CD4-positive, alpha-beta memory T cell (primary cell): Measurements from ENCODE around the gene ITGB3. TPM values are rescaled to one million over a fixed set of nuclear protein-coding genes. Genes with fewer than 3 reads are reported as not detected.
A peak's percentile ranks its signal among the peaks of the same experiment; 100 is the strongest.
"Not testable (repeated sequence)": the region's sequence is repeated elsewhere in the genome, so short reads cannot be mapped to it uniquely, and the experiment has no call there.

Experiments
- CTCF ChIA-PET: fragments of 350-600 bp; sonication (Branson Sonifier 250); formaldehyde crosslinking; loops from one replicate; lab custom pipeline; 2021; ENCODE audit warnings: inconsistent platforms; ENCODE audit not compliant: partially characterized antibody; lab: Charles Lee
- POLR2A ChIA-PET: fragments of 350-600 bp; sonication (Branson Sonifier 250); formaldehyde crosslinking; loops from one replicate; lab custom pipeline; 2021; ENCODE audit not compliant: partially characterized antibody; lab: Charles Lee
- DNase-seq, 5 donors: peaks; one replicate each; pipeline versions ENCODE4 v3.0.0 to v3.0.0-alpha.2; 2020 to 2022; ENCODE audit warnings: mixed read lengths in 1 of 5
- H3K27ac ChIP-seq: one replicate; pipeline ENCODE4 v1.7.0; 2013; ENCODE audit warnings: low read depth, low read length
- H3K27me3 ChIP-seq: 2 replicates; pipeline ENCODE4 v1.7.0; 2013; ENCODE audit warnings: mild to moderate bottlenecking, low read length, moderate library complexity; ENCODE audit not compliant: insufficient read depth
- H3K36me3 ChIP-seq: 2 replicates; pipeline ENCODE4 v1.7.0; 2013; ENCODE audit warnings: mild to moderate bottlenecking, low read length, moderate library complexity; ENCODE audit not compliant: insufficient read depth
- H3K4me1 ChIP-seq: 2 replicates; pipeline ENCODE4 v1.7.0; 2013; ENCODE audit warnings: mild to moderate bottlenecking, low read length, moderate library complexity; ENCODE audit not compliant: insufficient read depth
- H3K4me3 ChIP-seq, 2 donors: one replicate each; pipeline ENCODE4 v1.7.0; 2013; ENCODE audit warnings: low read length in 2 of 2, mild to moderate bottlenecking in 1 of 2
- H3K9me3 ChIP-seq, 2 donors: one replicate each; pipeline ENCODE4 v1.7.0; 2013; ENCODE audit warnings: low read length in 2 of 2, control low read depth in 1 of 2; ENCODE audit not compliant: control insufficient read depth in 1 of 2
- H3K27ac Mint-ChIP-seq, 7 donors: one replicate each; pipeline ENCODE4 v1.8.0; 2020 to 2021; ENCODE audit warnings: mixed read lengths in 7 of 7, mild to moderate bottlenecking in 6 of 7, inconsistent platforms in 3 of 7, moderate library complexity in 3 of 7
- H3K27me3 Mint-ChIP-seq, 2 donors: one replicate each; pipeline ENCODE4 v1.8.0; 2020 to 2021; ENCODE audit warnings: mixed read lengths in 2 of 2
- H3K36me3 Mint-ChIP-seq, 2 donors: one replicate each; pipeline ENCODE4 v1.8.0; 2020 to 2021; ENCODE audit warnings: mixed read lengths in 2 of 2, inconsistent platforms in 1 of 2, mild to moderate bottlenecking in 1 of 2
- H3K4me1 Mint-ChIP-seq, 4 donors: one replicate each; pipeline ENCODE4 v1.8.0; 2020 to 2021; ENCODE audit warnings: mixed read lengths in 4 of 4, mild to moderate bottlenecking in 1 of 4
- H3K4me3 Mint-ChIP-seq, 8 donors: one replicate each; pipeline ENCODE4 v1.8.0; 2020 to 2021; ENCODE audit warnings: mixed read lengths in 8 of 8, mild to moderate bottlenecking in 7 of 8, moderate library complexity in 6 of 8, inconsistent platforms in 3 of 8
- H3K9me3 Mint-ChIP-seq, 8 donors: one replicate each; pipeline ENCODE4 v1.8.0; 2020 to 2021; ENCODE audit warnings: mixed read lengths in 8 of 8, mild to moderate bottlenecking in 5 of 8, inconsistent platforms in 3 of 8, moderate library complexity in 1 of 8
- intact Hi-C: fragments of 100-400 bp; cut with micrococcal nuclease; formaldehyde crosslinking; loops from one replicate; pipeline ENCODE4 v1.15.1; 2023
- polyA plus RNA-seq, 2 donors: library from polyadenylated mRNA; unstranded; fragments of 300-500 nt; fragmentation: Illumina TruSeq; gene quantifications; one replicate each; pipeline ENCODE4 v1.2.3, GENCODE V29; 2021
- total RNA-seq, 2 experiments: library from RNA; stranded (reverse); gene quantifications; one replicate each; pipeline ENCODE4 v1.2.3, GENCODE V29; 2021

Gene ITGB3
- total and polyA plus RNA-seq, 4 experiments from 2014 or later, result not detected

DNA sequence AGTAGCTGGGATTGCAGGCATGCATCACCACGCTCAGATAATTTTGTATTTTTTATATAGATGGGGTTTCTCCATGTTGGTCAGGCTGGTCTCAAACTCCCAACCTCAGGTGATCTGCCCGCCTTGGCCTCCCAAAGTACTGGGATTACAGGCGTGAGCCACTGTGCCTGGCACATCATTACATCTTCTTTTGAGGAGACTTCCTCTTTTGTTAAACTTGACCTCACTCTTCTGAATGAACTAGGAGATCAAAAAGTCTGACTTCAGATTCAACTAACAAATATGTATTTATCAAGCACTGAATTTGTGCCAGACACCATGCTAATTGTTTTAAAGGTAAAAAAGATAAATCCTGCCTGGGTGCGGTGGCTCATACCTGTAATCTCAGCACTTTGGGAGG is 36.8 kb upstream of the ITGB3 start:
- not testable (repeated sequence) for H3K27me3 Mint-ChIP-seq, DNase-seq, H3K36me3 Mint-ChIP-seq, H3K27me3 ChIP-seq, H3K9me3 Mint-ChIP-seq, H3K4me3 ChIP-seq, H3K9me3 ChIP-seq, H3K36me3 ChIP-seq, H3K27ac ChIP-seq
- ChIA-PET POLR2A (interaction anchor here (1.1 to 3.3 kb wide), 5 partner anchors 10 to 29 kb away, joined by 3 to 13 read pairs (median 6); partner anchors contain the start of gene CDC27), CTCF (interaction anchor here (1.1 to 1.4 kb wide), 2 partner anchors 11 to 12 kb away, joined by 3 to 4 read pairs; no protein-coding TSS in a partner anchor)
- peaks cover 55% of the 10 kb centered on the region for H3K4me1 ChIP-seq
- Mint-ChIP-seq H3K4me1 (peaks cover 15 to 51% (median 33%) of the 10 kb centered on the region in 4 donors), H3K27ac (peak overlapping the region; percentile 42 to 85 (median 65)), H3K4me3 (peak overlapping the region in 4 of 8 donors; percentile 21 to 72 (median 34))
- intact Hi-C loops, result loop anchor here (1.0 kb wide), 1 partner anchor 12 kb away; no protein-coding TSS in a partner anchor

DNA sequence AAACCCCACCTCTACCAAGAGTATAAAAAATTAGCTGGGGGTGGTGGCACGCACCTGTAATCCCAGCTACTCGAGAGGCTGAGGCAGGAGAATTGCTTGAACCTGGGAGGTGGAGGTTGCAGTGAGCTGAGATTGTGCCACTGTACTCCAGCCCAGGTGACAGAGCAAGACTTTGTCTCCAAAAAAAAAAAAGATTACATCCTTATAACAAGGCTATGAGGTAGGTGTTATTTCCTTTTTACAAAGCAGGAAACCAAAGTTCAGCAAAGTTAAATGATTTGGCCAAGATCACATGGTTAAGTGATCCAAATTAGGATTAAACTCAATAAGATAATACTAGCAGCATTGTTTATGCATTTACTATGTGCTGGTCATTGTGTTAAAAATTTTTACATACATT is 36.3 kb upstream of the ITGB3 start:
- peak; percentile 50 to 68 (median 54) for DNase-seq
- H3K27ac Mint-ChIP-seq, result peak overlapping the region; percentile 42 to 85 (median 65)

DNA sequence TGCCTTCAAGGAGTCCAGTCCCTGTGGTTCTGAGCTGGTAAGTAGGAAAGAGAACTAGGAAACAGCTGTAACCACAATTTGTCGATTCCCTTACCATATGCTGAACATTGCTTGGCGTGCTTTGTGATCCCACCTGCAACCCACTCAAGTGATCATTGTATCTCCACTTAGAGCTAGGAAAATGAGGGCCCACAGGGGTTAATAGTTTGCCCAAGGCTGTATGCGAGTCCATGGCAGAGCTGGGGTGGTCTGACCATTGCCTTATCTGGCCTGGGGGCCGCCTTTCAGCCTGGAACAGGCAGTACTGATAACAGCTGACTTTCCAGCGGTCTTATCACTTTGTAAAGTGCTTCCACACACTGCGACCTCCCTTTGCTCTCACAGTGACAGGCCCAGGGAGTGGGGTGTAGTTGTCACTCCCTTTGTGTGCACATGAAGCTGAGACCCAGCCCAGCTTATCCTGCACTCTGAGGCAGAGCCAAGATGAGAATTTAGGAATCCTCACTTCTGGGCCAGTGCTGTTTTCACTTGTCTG is 34.7 kb upstream of the ITGB3 start:
- H3K36me3 ChIP-seq, result no peaks in the 10 kb centered on the region
- no peaks in the 10 kb centered on the region for H3K27me3 Mint-ChIP-seq
- H3K27me3 ChIP-seq, result no peaks in the 10 kb centered on the region
- H3K9me3 ChIP-seq, result no peaks in the 10 kb centered on the region
- no peak overlapping the region for H3K27ac ChIP-seq
- peaks cover 15 to 51% (median 33%) of the 10 kb centered on the region in 4 donors for H3K4me1 Mint-ChIP-seq
- intact Hi-C loops, result no loop called here
- no peaks in the 10 kb centered on the region for H3K36me3 Mint-ChIP-seq
- peak overlapping the region in 2 of 8 donors; percentile 23 to 59 for H3K4me3 Mint-ChIP-seq
- H3K9me3 Mint-ChIP-seq, result peaks cover 0 to 2% (median 0%) of the 10 kb centered on the region in 8 donors
- DNase-seq, result no peak
- peaks cover 55% of the 10 kb centered on the region for H3K4me1 ChIP-seq
- CTCF ChIA-PET, result interaction anchor here (2.0 kb wide), 1 partner anchor 11 kb away, joined by 12 read pairs; no protein-coding TSS in a partner anchor
- POLR2A ChIA-PET, result interaction anchor here (0.7 to 3.8 kb wide), 2 partner anchors 14 to 112 kb away, joined by 4 to 35 read pairs; no protein-coding TSS in a partner anchor
- H3K4me3 ChIP-seq, result no peak overlapping the region
- H3K27ac Mint-ChIP-seq, result peak overlapping the region in 2 of 7 donors; percentile 23 to 27

More for the DNA sequence above, 36.3 kb upstream of the ITGB3 start:
- not testable (repeated sequence) for H3K36me3 ChIP-seq, H3K27me3 Mint-ChIP-seq, H3K27ac ChIP-seq, H3K27me3 ChIP-seq, H3K9me3 ChIP-seq, H3K9me3 Mint-ChIP-seq, H3K36me3 Mint-ChIP-seq, H3K4me3 ChIP-seq
- Mint-ChIP-seq H3K4me3 (peak overlapping the region in 4 of 8 donors; percentile 21 to 72 (median 34)), H3K4me1 (peaks cover 15 to 51% (median 33%) of the 10 kb centered on the region in 4 donors)
- CTCF ChIA-PET, result interaction anchor here (1.1 to 1.4 kb wide), 2 partner anchors 11 to 12 kb away, joined by 3 to 4 read pairs; no protein-coding TSS in a partner anchor
- intact Hi-C loops, result loop anchor here (1.0 kb wide), 1 partner anchor 12 kb away; no protein-coding TSS in a partner anchor
- H3K4me1 ChIP-seq, result peaks cover 55% of the 10 kb centered on the region
- POLR2A ChIA-PET, result interaction anchor here (0.6 to 1.5 kb wide), 5 partner anchors 10 to 30 kb away, joined by 3 to 7 read pairs (median 4); partner anchors contain the start of gene CDC27

DNA sequence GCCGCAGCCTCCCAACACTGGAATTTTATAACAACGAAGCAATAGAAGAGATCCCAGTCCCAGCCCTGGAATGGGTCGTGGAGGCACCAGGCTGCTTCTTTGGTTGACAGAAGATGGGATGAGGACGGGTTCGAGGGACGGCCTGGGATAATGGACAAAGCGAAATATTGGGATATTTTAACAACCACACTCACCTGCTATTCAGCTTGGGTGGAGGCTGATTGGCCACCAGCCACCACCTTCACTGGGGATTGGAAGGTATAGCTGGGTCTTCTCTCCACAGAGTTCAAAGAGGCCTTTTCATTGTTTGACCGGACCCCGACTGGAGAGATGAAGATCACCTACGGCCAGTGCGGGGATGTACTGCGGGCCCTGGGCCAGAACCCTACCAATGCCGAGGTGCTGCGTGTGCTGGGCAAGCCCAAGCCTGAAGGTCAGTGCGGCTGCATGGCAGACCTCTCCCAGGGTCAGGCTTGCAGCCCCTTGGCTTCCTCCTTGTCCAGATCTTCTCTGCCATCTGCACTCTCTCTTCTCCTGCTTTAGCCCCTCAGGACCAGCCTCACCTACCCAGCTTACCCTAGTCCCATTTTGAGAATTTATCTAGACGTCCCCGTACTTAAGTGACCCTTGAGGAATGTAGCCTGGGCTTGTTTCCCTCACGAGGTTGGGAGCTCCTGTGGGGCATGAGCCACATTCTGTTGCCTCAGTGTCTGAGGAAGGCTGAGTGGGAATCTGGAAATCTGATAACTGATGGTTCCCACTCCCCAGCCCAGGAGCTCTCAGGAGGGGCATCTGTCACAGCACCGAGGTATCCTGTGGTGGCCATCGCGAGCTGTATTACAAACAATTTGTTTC is 33.8 kb upstream of the ITGB3 start:
- H3K9me3 ChIP-seq, result no peaks in the 10 kb centered on the region
- Mint-ChIP-seq H3K4me3 (peak overlapping the region in 4 of 8 donors; percentile 12 to 52 (median 36)), H3K27me3 (no peaks in the 10 kb centered on the region), H3K27ac (peak overlapping the region in 4 of 7 donors; percentile 9 to 77 (median 54)), H3K36me3 (no peaks in the 10 kb centered on the region), H3K4me1 (peaks cover 15 to 51% (median 33%) of the 10 kb centered on the region in 4 donors), H3K9me3 (peaks cover 0 to 4% (median 0%) of the 10 kb centered on the region in 8 donors)
- POLR2A ChIA-PET, result interaction anchor here (1.6 to 3.8 kb wide), 2 partner anchors 15 to 30 kb away, joined by 5 to 35 read pairs; partner anchors contain the start of gene CDC27
- H3K27me3 ChIP-seq, result no peaks in the 10 kb centered on the region
- H3K27ac ChIP-seq, result no peak overlapping the region
- peaks cover 55% of the 10 kb centered on the region for H3K4me1 ChIP-seq
- intact Hi-C loops, result no loop called here
- DNase-seq, result no peak
- H3K36me3 ChIP-seq, result no peaks in the 10 kb centered on the region
- H3K4me3 ChIP-seq, result no peak overlapping the region
- CTCF ChIA-PET, result interaction anchor here (0.9 to 2.0 kb wide), 2 partner anchors 10 to 11 kb away, joined by 4 to 12 read pairs; no protein-coding TSS in a partner anchor

DNA sequence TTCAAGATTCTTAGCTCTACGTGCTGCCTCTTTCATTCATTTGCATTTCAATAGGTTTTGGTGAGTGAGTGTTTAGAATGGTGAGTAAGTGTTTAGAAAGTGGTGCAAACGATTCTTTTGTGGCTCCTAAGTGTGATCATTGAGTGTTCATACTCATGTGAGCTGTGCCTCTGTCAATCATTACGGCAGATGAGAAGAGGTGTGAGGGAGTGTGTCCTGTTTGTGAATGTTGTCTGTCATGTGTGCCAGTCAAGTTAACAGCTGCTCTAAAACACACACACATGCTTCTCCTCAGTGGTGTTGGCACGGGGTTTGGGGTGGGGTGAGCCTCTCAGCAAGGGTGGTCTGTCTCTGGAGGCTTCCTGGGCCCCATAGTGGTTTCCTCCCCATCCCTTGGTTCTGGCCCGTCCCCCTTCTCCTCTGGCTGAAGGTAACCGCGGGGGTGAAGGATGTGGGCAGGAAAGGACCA is 33.1 kb upstream of the ITGB3 start:
- no peak overlapping the region for H3K4me3 ChIP-seq
- peaks cover 55% of the 10 kb centered on the region for H3K4me1 ChIP-seq
- H3K27me3 ChIP-seq, result no peaks in the 10 kb centered on the region
- ChIA-PET POLR2A (interaction anchor here (1.6 to 3.8 kb wide), 2 partner anchors 15 to 31 kb away, joined by 5 to 35 read pairs; partner anchors contain the start of gene CDC27), CTCF (interaction anchor here (0.8 to 2.0 kb wide), 3 partner anchors 9 to 16 kb away, joined by 4 to 12 read pairs (median 4); no protein-coding TSS in a partner anchor)
- H3K36me3 ChIP-seq, result no peaks in the 10 kb centered on the region
- Mint-ChIP-seq H3K27me3 (no peaks in the 10 kb centered on the region), H3K9me3 (peaks cover 0 to 4% (median 0%) of the 10 kb centered on the region in 8 donors), H3K36me3 (no peaks in the 10 kb centered on the region), H3K4me3 (peak overlapping the region in 5 of 8 donors; percentile 2 to 44 (median 14)), H3K27ac (peak overlapping the region in 6 of 7 donors; percentile 9 to 77 (median 60)), H3K4me1 (peaks cover 15 to 51% (median 33%) of the 10 kb centered on the region in 4 donors)
- H3K9me3 ChIP-seq, result no peaks in the 10 kb centered on the region
- DNase-seq, result peak; percentile 8 to 45 (median 13)
- no peak overlapping the region for H3K27ac ChIP-seq
- intact Hi-C loops, result no loop called here

DNA sequence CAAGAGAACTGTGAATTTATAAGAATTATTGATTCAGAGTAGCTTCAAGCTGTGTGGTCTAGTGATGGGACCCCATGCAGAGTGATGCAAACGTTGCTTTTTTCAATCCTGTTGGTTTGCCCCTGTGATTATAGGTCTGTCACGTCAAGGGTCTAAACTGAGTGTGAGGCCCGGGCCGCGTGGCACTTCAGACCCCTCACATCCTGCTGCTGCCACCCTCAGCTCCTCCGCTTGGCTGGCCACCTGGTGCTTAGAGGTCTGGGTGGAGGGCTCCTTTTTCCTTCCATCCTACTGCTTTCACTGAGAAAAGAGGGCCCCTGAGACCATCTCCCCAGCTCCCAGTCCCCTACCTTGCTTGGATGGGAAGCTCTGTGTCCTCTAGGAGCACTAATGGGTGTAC is 32.5 kb upstream of the ITGB3 start:
- ChIA-PET CTCF (interaction anchor here (0.8 kb wide), 1 partner anchor 16 kb away, joined by 4 read pairs; no protein-coding TSS in a partner anchor), POLR2A (interaction anchor here (1.6 to 3.8 kb wide), 2 partner anchors 16 to 32 kb away, joined by 5 to 35 read pairs; partner anchors contain the start of gene CDC27)
- no peaks in the 10 kb centered on the region for H3K27me3 Mint-ChIP-seq
- no peak overlapping the region for H3K4me3 Mint-ChIP-seq
- Histone ChIP-seq H3K4me3 (no peak overlapping the region), H3K27me3 (no peaks in the 10 kb centered on the region), H3K9me3 (no peaks in the 10 kb centered on the region), H3K4me1 (peaks cover 51% of the 10 kb centered on the region), H3K27ac (no peak overlapping the region), H3K36me3 (no peaks in the 10 kb centered on the region)
- peaks cover 15 to 47% (median 33%) of the 10 kb centered on the region in 4 donors for H3K4me1 Mint-ChIP-seq
- no peaks in the 10 kb centered on the region for H3K36me3 Mint-ChIP-seq
- intact Hi-C loops, result no loop called here
- peak overlapping the region in 2 of 7 donors; percentile 22 to 50 for H3K27ac Mint-ChIP-seq
- peaks cover 0 to 4% (median 0%) of the 10 kb centered on the region in 8 donors for H3K9me3 Mint-ChIP-seq
- DNase-seq, result no peak
